HL-60 (cell line): ENCODE results near the gene EEF2KMT.

Experiments
- GABPA ChIP-seq: IDR thresholded peaks from 2 replicates; pipeline ENCODE4 v1.6.1; 2012; ENCODE audit warnings: low read depth
- POLR2AphosphoS5 ChIP-seq: IDR thresholded peaks from 2 replicates; pipeline ENCODE4 v1.6.1; 2012; ENCODE audit warnings: low read depth
- REST ChIP-seq: IDR thresholded peaks from 2 replicates; pipeline ENCODE4 v1.6.1; 2012; ENCODE audit warnings: low read depth; ENCODE audit not compliant: insufficient replicate concordance
- TF ChIP-seq, protein P1 (sequence below): IDR thresholded peaks from one replicate; pipeline ENCODE4 v1.5.1; 2011; ENCODE audit warnings: low read length, control low read depth, inconsistent platforms; ENCODE audit not compliant: insufficient read depth

- TF ChIP-seq, protein P1, sequence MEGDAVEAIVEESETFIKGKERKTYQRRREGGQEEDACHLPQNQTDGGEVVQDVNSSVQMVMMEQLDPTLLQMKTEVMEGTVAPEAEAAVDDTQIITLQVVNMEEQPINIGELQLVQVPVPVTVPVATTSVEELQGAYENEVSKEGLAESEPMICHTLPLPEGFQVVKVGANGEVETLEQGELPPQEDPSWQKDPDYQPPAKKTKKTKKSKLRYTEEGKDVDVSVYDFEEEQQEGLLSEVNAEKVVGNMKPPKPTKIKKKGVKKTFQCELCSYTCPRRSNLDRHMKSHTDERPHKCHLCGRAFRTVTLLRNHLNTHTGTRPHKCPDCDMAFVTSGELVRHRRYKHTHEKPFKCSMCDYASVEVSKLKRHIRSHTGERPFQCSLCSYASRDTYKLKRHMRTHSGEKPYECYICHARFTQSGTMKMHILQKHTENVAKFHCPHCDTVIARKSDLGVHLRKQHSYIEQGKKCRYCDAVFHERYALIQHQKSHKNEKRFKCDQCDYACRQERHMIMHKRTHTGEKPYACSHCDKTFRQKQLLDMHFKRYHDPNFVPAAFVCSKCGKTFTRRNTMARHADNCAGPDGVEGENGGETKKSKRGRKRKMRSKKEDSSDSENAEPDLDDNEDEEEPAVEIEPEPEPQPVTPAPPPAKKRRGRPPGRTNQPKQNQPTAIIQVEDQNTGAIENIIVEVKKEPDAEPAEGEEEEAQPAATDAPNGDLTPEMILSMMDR: no peak
- TF ChIP-seq REST (no peak), GABPA (no peak), POLR2AphosphoS5 (no peak)
These were observed 38.1 kb downstream of the EEF2KMT start for GRCh38 chr16:5059386-5060072.
